Choroid plexus epithelial cell (primary cell): ENCODE results near the gene SEPTIN1.

ENCODE experiments used
- DNase-seq: peaks from one replicate; pipeline ENCODE4 v3.0.0-alpha.2; 2010; ENCODE audit warnings: low read depth
- H3K4me3 ChIP-seq: 2 replicates; pipeline ENCODE4 v1.5.1; 2011; ENCODE audit warnings: low read depth, mild to moderate bottlenecking, control low read depth, low read length, moderate library complexity
- TF ChIP-seq, protein P1 (sequence below): conservative IDR thresholded peaks from 2 replicates; pipeline ENCODE4 v1.5.1; 2011; ENCODE audit warnings: low read depth, mild to moderate bottlenecking, control low read depth, inconsistent platforms, low read length, moderate library complexity

Gene SEPTIN1

DNA sequence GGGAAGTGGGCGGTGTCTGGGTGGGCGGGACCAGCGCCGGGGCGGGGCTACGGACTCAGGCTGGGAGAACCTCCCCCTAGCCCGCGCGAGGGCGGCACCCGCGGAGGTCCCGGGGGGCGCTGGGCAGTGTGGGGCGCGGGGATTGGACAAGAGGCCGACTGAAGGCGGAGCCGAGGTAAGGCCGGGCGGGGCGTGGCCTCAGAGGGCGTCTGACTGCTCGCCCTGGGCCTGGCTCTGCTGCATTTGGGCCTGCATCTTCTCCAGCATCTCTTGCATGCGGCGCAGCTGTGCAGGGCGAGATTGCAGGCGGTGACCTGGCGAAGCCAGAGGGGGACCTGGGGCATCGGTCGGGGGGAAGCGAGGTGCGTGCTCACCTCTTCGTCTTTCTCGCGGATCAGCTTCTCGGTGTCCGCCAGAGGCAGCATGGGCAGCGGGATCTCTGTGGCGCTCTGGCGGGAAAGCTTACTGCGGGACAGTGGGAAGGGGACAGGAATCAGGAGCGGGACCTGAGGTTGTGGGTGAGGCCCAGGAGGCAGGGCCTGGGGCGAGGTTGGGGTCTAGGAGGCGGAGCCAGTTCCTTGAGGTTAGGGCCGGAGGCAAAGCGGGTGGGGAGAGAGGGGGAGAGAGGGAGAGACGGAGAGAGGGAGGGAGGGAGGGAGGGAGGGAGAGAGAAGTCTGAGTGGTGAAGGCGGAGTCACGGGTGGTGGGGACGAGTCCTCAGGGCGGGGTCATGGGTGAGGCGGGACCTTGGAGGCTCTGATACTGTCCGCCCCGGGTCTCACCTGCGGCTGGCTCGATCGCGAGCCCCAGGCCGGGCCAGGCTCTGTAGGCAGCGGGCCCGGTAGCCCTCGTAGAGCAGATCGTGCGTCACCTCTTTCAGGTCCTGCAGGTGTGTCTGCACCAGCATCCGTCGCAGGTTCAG lies 3.9 kb downstream of the SEPTIN1 start:
- DNase-seq = peak; percentile 99
- TF ChIP-seq, protein P1, sequence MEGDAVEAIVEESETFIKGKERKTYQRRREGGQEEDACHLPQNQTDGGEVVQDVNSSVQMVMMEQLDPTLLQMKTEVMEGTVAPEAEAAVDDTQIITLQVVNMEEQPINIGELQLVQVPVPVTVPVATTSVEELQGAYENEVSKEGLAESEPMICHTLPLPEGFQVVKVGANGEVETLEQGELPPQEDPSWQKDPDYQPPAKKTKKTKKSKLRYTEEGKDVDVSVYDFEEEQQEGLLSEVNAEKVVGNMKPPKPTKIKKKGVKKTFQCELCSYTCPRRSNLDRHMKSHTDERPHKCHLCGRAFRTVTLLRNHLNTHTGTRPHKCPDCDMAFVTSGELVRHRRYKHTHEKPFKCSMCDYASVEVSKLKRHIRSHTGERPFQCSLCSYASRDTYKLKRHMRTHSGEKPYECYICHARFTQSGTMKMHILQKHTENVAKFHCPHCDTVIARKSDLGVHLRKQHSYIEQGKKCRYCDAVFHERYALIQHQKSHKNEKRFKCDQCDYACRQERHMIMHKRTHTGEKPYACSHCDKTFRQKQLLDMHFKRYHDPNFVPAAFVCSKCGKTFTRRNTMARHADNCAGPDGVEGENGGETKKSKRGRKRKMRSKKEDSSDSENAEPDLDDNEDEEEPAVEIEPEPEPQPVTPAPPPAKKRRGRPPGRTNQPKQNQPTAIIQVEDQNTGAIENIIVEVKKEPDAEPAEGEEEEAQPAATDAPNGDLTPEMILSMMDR = peak; percentile 47

DNA sequence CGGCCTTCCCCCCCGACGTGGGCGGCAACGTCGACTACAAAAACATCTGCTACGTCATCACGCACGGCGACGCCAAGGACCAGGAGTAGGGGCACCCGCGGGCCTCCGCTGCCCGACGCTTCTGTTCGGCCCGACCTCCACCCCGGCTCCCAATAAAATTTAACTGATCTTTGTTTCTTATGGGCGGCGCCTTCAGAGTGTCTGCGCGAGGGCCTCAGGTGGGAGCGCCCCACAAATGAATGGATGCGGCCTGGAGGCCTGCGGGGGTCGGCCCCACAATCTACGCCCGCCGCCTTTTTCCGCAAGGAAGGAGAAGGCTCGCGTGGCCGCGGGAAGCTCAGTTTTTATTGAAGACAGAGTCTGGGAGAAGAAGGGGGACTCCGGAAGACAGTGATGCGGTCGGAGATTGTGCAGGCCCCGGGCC lies 4.5 kb downstream of the SEPTIN1 start:
- TF ChIP-seq, protein P1 = no peak
- peak overlapping the region; percentile 76 for H3K4me3 ChIP-seq
- DNase-seq = peak; percentile 92

More for the DNA sequence above, 3.9 kb downstream of the SEPTIN1 start:
- peak overlapping the region; percentile 76 for H3K4me3 ChIP-seq

DNA sequence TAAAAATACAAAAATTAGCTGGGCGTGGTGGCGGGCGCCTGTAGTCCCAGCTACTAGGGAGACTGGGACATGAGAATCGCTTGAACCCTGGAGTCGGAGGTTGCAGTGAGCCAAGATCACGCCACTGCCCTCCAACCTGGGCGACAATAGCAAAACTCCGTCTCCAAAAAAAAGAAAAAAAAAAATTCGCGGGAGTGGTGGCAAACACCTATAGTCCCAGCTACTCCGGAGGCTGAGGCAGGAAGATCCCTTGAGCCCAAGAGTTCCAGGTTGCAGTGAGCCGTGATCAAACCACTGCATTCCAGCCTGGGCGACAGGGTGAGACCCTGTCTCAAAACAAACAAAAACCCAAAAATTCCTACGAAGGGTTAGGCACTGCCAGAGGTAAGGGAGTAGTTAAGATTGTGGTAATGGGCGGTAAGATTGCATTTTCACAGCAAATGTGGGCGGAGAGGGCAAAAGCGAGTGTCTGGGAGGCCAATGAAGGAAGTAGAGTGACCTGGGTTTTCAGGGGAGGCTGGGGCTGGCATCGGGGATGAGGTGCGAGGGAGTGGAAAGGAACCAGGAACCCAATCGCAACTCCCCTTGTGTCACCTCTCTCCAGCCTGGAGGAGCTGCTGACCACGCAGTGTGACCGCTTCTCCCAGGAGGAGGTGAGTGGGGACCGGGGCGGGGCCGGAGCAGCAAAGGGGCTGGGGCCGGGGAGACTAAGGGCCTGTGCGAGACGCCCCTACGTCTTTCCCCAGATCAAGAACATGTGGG lies 5.1 kb downstream of the SEPTIN1 start:
- TF ChIP-seq, protein P1 = no peak
- no peak for DNase-seq

DNA sequence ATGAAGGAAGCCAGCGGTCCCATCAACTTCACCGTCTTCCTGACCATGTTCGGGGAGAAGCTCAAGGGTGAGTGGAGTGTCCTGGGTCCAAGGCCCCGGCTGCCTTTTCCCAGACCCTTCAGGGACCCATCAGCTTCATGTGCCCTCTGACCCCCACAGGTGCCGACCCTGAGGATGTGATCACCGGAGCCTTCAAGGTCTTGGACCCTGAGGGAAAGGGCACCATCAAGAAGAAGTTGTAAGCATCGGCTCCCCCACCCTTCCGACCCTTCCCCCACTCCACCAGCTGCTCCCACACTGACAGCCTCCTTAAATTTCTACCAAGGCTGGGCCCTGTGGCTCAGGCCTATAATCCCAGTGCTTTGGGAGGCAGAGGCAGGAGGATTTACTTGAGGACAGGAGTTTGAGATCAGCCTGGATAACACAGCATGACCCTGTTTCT lies 5.9 kb downstream of the SEPTIN1 start:
- DNase-seq = no peak
- TF ChIP-seq, protein P1 = no peak
- no peak overlapping the region for H3K4me3 ChIP-seq

More for the DNA sequence above, 5.1 kb downstream of the SEPTIN1 start:
- peak overlapping the region; percentile 76 for H3K4me3 ChIP-seq

DNA sequence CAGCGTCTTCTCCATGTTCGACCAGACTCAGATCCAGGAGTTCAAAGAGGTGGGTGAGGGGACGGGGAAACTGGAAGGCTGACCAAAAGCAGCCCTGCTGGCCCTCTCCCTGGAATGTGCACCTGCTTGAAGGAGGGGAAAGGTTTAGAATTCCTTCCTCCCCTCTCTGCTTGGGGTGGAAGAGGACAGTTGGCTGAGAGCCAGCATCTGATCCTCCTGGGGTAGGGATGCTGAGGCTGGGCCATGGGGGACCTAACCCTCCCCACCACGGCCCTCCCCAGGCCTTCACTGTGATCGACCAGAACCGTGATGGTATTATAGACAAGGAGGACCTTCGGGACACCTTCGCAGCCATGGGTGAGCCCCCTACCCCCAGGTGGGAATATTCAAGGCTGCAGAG lies 6.5 kb downstream of the SEPTIN1 start:
- H3K4me3 ChIP-seq = no peak overlapping the region
- no peak for DNase-seq
- TF ChIP-seq, protein P1 = no peak

DNA sequence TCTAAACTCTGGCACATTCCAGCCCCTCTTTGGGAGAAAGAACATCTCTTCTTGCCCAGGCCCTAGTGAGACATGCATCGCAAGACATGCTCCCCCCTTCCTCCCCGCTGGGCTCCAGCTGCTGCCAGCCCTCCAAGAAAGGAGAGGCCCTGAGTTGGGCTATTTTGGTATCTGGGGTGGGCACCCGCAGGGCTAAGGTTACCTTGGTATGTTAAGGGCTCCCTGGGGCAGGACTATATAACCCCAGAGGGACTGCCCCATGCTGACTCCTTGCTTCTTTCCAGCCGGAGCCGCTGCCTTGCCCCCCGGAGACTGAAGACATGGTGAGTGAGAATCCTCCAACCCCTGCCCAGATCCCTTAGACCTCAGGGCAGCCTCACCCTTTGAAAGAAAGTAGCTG lies 7.8 kb downstream of the SEPTIN1 start, which contains the start of gene MYL11:
MYL11 (plus strand) TSS at position 265 of the 400 bp plus-strand sequence; CDS start at position 321, 56 bp downstream.
- no peak for DNase-seq
- no peak within 1 kb of the TSS for H3K4me3 ChIP-seq
- TF ChIP-seq, protein P1 = no peak
